Vagina (tissue), 2 donors: ENCODE results near the gene GBF1.

ENCODE experiments used
- CTCF ChIP-seq, 3 experiments: fragments of 450-650 bp in 2 of 3; fragments of 200-600 bp in 1 of 3; sonication (generic) in 1 of 3; IDR thresholded peaks; one replicate each; pipeline ENCODE4 v1.5.1; 2017 to 2019; ENCODE audit warnings: antibody characterized with exemption in 3 of 3, mild to moderate bottlenecking in 2 of 3, moderate library complexity in 2 of 3
- POLR2A ChIP-seq, 2 donors: fragments of 450-650 bp; IDR thresholded peaks; one replicate each; pipeline ENCODE4 v1.6.1; 2017; ENCODE audit warnings: antibody characterized with exemption in 2 of 2, mild to moderate bottlenecking in 2 of 2, moderate library complexity in 2 of 2
- POLR2AphosphoS5 ChIP-seq, 2 donors: sonication (generic); formaldehyde crosslinking; IDR thresholded peaks; one replicate each; pipeline ENCODE4 v1.9.0; 2017; ENCODE audit warnings: antibody characterized with exemption in 2 of 2, mild to moderate bottlenecking in 2 of 2, low read depth in 1 of 2; ENCODE audit not compliant: insufficient read depth in 1 of 2

GRCh38 chr10:102242118-102242485 lies 3.2 kb upstream of the GBF1 start:
- TF ChIP-seq CTCF (IDR thresholded peaks at IDR 0.05) (no peak), POLR2A (IDR thresholded peaks at IDR 0.05) (no peak), POLR2AphosphoS5 (IDR thresholded peaks at IDR 0.05; ENCODE audit: insufficient read depth in 1 of 2, low read depth in 1 of 2) (no peak)
